ENCODE measurements around the gene SCUBE1. TPM values are rescaled to one million over a fixed set of nuclear protein-coding genes. Genes with fewer than 3 reads are reported as not detected.

SCUBE1 gene
- total and polyA plus RNA-seq, 2 experiments from 2014 or later = 0.81 to 3.2 TPM

DNA sequence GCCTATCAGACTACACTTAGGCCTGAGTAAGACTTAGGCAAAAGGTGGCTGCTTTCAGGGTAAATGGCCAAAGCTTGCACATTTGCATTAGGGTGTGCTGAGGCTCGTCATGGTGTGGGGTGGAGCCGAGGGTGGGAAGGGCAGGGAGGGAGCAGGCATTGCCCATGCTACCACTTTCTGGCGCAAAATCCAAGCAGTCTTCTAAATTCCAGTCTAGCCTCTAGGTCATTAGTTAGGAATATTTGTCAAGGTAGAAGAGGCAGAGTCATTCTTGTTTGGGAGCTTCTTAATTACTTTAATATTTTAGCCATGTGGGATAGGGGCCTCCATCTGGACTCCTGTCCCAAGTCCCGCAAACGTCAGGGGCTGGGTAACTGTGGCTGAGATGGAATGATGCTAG is 28.6 kb downstream of the SCUBE1 start:
- no peak overlapping the region for H3K27ac ChIP-seq (ENCODE audit: low read depth)
- no peaks in the 10 kb centered on the region for H3K27me3 Mint-ChIP-seq (ENCODE audit: insufficient read depth, low read depth, poor library complexity)

More for the DNA sequence above, 28.6 kb downstream of the SCUBE1 start:
- no peaks in the 10 kb centered on the region for H3F3A ChIP-seq (replicated peaks; ENCODE audit: low read depth)
- no peaks in the 10 kb centered on the region for H3K27me3 ChIP-seq (ENCODE audit: insufficient read depth)
- no peaks in the 10 kb centered on the region for H3K4me1 ChIP-seq (ENCODE audit: insufficient read depth)
- Mint-ChIP-seq H3K27ac (no peak overlapping the region), H3K4me1 (peaks cover 10% of the 10 kb centered on the region; the same call in 2 of the 3 replicates), H3K4me3 (no peak overlapping the region), H3K36me3 (ENCODE audit: low read depth) (no peaks in the 10 kb centered on the region), H3K9me3 (no peaks in the 10 kb centered on the region)
- TF ChIP-seq ZNF331 (CRISPR knock-in tag; IDR thresholded peaks at IDR 0.05; ENCODE audit: low read depth) (no peak), JUNB (IDR thresholded peaks at IDR 0.05; ENCODE audit: unreplicated experiment) (no peak), ZNF114 (CRISPR knock-in tag; IDR thresholded peaks at IDR 0.05) (no peak), EZH2phosphoT487 (IDR thresholded peaks at IDR 0.05; ENCODE audit: unreplicated experiment) (no peak), STAT1 (IDR thresholded peaks at IDR 0.05; ENCODE audit: unreplicated experiment) (no peak), CREB1 (CRISPR knock-in tag; IDR thresholded peaks at IDR 0.05; ENCODE audit: low read depth) (no peak), EZH2 (IDR thresholded peaks at IDR 0.05; ENCODE audit: low read depth, unreplicated experiment) (no peak), POLR2AphosphoS5 (IDR thresholded peaks at IDR 0.05; ENCODE audit: low read depth) (no peak), NANOG (IDR thresholded peaks at IDR 0.05; ENCODE audit: borderline replicate concordance) (no peak)
- TF ChIP-seq, protein P1, sequence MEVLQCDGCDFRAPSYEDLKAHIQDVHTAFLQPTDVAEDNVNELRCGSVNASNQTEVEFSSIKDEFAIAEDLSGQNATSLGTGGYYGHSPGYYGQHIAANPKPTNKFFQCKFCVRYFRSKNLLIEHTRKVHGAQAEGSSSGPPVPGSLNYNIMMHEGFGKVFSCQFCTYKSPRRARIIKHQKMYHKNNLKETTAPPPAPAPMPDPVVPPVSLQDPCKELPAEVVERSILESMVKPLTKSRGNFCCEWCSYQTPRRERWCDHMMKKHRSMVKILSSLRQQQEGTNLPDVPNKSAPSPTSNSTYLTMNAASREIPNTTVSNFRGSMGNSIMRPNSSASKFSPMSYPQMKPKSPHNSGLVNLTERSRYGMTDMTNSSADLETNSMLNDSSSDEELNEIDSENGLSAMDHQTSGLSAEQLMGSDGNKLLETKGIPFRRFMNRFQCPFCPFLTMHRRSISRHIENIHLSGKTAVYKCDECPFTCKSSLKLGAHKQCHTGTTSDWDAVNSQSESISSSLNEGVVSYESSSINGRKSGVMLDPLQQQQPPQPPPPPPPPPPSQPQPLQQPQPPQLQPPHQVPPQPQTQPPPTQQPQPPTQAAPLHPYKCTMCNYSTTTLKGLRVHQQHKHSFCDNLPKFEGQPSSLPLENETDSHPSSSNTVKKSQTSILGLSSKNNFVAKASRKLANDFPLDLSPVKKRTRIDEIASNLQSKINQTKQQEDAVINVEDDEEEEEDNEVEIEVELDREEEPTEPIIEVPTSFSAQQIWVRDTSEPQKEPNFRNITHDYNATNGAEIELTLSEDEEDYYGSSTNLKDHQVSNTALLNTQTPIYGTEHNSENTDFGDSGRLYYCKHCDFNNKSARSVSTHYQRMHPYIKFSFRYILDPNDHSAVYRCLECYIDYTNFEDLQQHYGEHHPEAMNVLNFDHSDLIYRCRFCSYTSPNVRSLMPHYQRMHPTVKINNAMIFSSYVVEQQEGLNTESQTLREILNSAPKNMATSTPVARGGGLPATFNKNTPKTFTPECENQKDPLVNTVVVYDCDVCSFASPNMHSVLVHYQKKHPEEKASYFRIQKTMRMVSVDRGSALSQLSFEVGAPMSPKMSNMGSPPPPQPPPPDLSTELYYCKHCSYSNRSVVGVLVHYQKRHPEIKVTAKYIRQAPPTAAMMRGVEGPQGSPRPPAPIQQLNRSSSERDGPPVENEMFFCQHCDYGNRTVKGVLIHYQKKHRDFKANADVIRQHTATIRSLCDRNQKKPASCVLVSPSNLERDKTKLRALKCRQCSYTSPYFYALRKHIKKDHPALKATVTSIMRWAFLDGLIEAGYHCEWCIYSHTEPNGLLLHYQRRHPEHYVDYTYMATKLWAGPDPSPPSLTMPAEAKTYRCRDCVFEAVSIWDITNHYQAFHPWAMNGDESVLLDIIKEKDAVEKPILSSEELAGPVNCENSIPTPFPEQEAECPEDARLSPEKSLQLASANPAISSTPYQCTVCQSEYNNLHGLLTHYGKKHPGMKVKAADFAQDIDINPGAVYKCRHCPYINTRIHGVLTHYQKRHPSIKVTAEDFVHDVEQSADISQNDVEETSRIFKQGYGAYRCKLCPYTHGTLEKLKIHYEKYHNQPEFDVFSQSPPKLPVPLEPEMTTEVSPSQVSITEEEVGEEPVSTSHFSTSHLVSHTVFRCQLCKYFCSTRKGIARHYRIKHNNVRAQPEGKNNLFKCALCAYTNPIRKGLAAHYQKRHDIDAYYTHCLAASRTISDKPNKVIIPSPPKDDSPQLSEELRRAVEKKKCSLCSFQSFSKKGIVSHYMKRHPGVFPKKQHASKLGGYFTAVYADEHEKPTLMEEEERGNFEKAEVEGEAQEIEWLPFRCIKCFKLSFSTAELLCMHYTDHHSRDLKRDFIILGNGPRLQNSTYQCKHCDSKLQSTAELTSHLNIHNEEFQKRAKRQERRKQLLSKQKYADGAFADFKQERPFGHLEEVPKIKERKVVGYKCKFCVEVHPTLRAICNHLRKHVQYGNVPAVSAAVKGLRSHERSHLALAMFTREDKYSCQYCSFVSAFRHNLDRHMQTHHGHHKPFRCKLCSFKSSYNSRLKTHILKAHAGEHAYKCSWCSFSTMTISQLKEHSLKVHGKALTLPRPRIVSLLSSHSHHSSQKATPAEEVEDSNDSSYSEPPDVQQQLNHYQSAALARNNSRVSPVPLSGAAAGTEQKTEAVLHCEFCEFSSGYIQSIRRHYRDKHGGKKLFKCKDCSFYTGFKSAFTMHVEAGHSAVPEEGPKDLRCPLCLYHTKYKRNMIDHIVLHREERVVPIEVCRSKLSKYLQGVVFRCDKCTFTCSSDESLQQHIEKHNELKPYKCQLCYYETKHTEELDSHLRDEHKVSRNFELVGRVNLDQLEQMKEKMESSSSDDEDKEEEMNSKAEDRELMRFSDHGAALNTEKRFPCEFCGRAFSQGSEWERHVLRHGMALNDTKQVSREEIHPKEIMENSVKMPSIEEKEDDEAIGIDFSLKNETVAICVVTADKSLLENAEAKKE (CRISPR knock-in tag; IDR thresholded peaks at IDR 0.05) = no peak
- TF ChIP-seq, protein P2, sequence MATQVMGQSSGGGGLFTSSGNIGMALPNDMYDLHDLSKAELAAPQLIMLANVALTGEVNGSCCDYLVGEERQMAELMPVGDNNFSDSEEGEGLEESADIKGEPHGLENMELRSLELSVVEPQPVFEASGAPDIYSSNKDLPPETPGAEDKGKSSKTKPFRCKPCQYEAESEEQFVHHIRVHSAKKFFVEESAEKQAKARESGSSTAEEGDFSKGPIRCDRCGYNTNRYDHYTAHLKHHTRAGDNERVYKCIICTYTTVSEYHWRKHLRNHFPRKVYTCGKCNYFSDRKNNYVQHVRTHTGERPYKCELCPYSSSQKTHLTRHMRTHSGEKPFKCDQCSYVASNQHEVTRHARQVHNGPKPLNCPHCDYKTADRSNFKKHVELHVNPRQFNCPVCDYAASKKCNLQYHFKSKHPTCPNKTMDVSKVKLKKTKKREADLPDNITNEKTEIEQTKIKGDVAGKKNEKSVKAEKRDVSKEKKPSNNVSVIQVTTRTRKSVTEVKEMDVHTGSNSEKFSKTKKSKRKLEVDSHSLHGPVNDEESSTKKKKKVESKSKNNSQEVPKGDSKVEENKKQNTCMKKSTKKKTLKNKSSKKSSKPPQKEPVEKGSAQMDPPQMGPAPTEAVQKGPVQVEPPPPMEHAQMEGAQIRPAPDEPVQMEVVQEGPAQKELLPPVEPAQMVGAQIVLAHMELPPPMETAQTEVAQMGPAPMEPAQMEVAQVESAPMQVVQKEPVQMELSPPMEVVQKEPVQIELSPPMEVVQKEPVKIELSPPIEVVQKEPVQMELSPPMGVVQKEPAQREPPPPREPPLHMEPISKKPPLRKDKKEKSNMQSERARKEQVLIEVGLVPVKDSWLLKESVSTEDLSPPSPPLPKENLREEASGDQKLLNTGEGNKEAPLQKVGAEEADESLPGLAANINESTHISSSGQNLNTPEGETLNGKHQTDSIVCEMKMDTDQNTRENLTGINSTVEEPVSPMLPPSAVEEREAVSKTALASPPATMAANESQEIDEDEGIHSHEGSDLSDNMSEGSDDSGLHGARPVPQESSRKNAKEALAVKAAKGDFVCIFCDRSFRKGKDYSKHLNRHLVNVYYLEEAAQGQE (IDR thresholded peaks at IDR 0.05; ENCODE audit: unreplicated experiment) = no peak
- TF ChIP-seq, protein P3, sequence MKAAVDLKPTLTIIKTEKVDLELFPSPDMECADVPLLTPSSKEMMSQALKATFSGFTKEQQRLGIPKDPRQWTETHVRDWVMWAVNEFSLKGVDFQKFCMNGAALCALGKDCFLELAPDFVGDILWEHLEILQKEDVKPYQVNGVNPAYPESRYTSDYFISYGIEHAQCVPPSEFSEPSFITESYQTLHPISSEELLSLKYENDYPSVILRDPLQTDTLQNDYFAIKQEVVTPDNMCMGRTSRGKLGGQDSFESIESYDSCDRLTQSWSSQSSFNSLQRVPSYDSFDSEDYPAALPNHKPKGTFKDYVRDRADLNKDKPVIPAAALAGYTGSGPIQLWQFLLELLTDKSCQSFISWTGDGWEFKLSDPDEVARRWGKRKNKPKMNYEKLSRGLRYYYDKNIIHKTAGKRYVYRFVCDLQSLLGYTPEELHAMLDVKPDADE (IDR thresholded peaks at IDR 0.05) = no peak
- TF ChIP-seq, protein P4, sequence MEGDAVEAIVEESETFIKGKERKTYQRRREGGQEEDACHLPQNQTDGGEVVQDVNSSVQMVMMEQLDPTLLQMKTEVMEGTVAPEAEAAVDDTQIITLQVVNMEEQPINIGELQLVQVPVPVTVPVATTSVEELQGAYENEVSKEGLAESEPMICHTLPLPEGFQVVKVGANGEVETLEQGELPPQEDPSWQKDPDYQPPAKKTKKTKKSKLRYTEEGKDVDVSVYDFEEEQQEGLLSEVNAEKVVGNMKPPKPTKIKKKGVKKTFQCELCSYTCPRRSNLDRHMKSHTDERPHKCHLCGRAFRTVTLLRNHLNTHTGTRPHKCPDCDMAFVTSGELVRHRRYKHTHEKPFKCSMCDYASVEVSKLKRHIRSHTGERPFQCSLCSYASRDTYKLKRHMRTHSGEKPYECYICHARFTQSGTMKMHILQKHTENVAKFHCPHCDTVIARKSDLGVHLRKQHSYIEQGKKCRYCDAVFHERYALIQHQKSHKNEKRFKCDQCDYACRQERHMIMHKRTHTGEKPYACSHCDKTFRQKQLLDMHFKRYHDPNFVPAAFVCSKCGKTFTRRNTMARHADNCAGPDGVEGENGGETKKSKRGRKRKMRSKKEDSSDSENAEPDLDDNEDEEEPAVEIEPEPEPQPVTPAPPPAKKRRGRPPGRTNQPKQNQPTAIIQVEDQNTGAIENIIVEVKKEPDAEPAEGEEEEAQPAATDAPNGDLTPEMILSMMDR (conservative IDR thresholded peaks at IDR 0.05; ENCODE audit: low read depth in 2 of 2) = no peak
- no peak overlapping the region for H2AFZ ChIP-seq
- H3K36me3 ChIP-seq (ENCODE audit: insufficient read depth) = no peaks in the 10 kb centered on the region
- DNase-seq (ENCODE audit: low spot score) = no peak
- no peak overlapping the region for H3K4me3 ChIP-seq
- ATAC-seq = peak; percentile 40; the same call in 2 of the 3 replicates
- no peak overlapping the region for H3K4me2 ChIP-seq
- H4K20me1 ChIP-seq (replicated peaks; ENCODE audit: insufficient read depth) = no peaks in the 10 kb centered on the region
- H3K9me2 ChIP-seq (ENCODE audit: insufficient read depth) = no peaks in the 10 kb centered on the region
- H3K79me2 ChIP-seq (replicated peaks; ENCODE audit: insufficient read depth) = no peaks in the 10 kb centered on the region
